ENCODE data around the gene ABI1.
"Not testable (repeated sequence)": the region's sequence is repeated elsewhere in the genome, so short reads cannot be mapped to it uniquely, and the experiment has no call there.

The ABI1 gene

DNA sequence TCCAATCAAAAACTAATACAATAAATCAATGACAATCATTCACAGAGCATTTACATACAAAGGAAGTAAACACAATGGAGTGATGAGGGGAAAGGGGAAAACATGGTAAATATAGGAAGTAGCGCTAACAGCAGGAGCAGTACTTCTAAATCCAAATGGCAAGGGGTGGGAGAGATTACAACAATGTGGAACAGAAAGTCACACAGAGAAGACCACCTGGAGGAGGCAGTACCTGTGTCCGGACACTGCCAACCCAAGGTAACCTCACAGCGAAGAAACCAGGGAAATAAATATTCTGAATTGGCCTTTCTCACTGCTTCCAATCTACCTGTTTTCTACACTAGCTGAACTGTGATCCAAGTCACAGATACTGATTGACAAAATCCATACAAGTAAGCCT lies 58.2 kb downstream of the ABI1 start:
- no peak overlapping the region for H3K4me3 Mint-ChIP-seq
- H3K27ac Mint-ChIP-seq, result no peak overlapping the region
- peaks cover 86% of the 10 kb centered on the region for H3K4me1 Mint-ChIP-seq (ENCODE audit: low read depth)
- peaks cover 21% of the 10 kb centered on the region for H3K36me3 Mint-ChIP-seq (ENCODE audit: low read depth)
- no peaks in the 10 kb centered on the region for H3K9me3 Mint-ChIP-seq
- H3K27me3 Mint-ChIP-seq, result no peaks in the 10 kb centered on the region
- DNase-seq, result no peak

DNA sequence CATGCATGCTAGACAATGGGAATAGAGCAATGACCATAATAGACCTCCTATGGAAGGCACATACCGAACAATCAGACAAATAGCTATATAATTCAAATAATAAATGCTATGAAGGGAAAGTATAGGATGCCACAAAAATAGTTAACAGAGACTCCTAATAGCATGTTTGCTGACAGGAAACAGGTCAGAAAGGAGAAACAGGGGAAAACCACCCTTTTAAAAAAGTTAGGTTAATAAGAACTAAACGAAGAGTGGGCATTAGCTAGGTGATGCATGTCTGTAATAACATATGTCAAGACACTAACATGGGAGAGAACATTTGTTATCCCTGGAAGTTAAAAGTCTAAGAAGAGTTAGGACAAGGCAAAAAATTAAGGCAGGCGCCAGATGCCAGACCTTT lies 58.9 kb downstream of the ABI1 start:
- H3K27me3 Mint-ChIP-seq, result no peaks in the 10 kb centered on the region
- DNase-seq, result no peak
- H3K4me1 Mint-ChIP-seq (ENCODE audit: low read depth), result peaks cover 82% of the 10 kb centered on the region
- no peak overlapping the region for H3K27ac Mint-ChIP-seq
- H3K9me3 Mint-ChIP-seq, result no peaks in the 10 kb centered on the region
- H3K4me3 Mint-ChIP-seq, result no peak overlapping the region
- peaks cover 17% of the 10 kb centered on the region for H3K36me3 Mint-ChIP-seq (ENCODE audit: low read depth)

DNA sequence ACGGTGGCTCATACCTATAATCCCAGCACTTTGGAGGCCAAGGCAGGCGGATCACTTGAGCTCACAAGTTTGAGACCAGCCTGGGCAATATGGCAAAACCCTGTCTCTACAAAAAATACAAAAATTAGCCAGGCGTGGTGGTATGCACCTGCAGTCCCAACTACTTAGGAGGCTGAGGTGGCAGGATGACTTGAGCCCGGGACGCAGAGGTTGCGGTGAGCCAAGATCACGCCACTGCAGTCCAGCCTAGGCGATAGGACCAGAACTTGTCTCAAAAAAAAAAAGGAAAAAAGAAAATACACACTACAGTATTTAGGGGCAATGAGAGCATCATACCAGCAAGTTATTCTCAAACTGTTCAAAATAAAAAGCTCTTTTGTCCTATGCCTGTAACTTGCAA lies 59.5 kb downstream of the ABI1 start:
- Mint-ChIP-seq H3K36me3 (ENCODE audit: low read depth) (peaks cover 19% of the 10 kb centered on the region), H3K9me3 (no peaks in the 10 kb centered on the region), H3K27ac (no peak overlapping the region), H3K27me3 (no peaks in the 10 kb centered on the region), H3K4me3 (no peak overlapping the region), H3K4me1 (ENCODE audit: low read depth) (peaks cover 77% of the 10 kb centered on the region)
- DNase-seq, result no peak

DNA sequence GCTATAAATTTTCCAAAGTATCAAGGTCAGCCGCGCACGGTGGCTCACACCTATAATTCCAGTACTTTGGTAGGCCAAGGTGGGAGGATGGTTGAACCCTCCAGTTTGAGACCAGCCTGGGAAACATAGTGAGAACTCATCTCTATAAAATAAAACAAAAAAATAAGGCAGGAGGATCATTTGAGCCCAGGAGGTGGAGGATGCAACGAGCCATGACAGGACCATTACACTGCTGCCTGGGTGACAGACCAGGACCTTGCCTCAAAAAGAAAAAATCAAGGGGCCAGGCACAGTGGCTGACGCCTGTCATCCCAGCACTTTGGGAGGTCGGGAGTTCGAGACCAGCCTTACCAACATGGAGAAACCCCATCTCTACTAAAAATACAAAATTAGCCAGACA lies 60.3 kb downstream of the ABI1 start:
- DNase-seq, result no peak
- Mint-ChIP-seq H3K9me3 (peaks cover 6% of the 10 kb centered on the region), H3K4me1 (ENCODE audit: low read depth) (peaks cover 71% of the 10 kb centered on the region), H3K36me3 (ENCODE audit: low read depth) (peaks cover 24% of the 10 kb centered on the region), H3K4me3 (no peak overlapping the region), H3K27me3 (no peaks in the 10 kb centered on the region), H3K27ac (peak overlapping the region; percentile 22)

DNA sequence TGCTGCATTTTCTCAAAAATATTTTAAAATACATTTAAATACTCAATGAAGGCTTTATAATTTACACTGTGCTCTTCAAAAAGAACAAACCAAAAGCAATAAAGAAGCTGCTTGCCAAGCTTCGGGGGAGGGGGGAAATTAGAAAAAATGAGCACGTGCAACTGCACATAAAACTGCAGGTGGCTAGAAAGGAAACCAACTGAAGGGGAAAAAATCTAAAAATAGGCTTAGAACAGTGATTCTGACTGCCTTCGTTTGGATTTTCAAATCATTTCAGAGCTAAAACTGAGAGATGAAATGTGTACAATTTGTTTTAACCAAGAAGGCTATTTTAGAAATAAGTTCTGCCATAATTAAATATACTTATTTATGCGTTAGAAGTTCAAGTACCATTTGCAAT lies 61.4 kb downstream of the ABI1 start:
- Mint-ChIP-seq H3K27ac (no peak overlapping the region), H3K9me3 (peaks cover 9% of the 10 kb centered on the region), H3K4me1 (ENCODE audit: low read depth) (peaks cover 65% of the 10 kb centered on the region), H3K36me3 (ENCODE audit: low read depth) (peaks cover 29% of the 10 kb centered on the region), H3K4me3 (peak overlapping the region; percentile 8), H3K27me3 (no peaks in the 10 kb centered on the region)
- DNase-seq, result no peak

DNA sequence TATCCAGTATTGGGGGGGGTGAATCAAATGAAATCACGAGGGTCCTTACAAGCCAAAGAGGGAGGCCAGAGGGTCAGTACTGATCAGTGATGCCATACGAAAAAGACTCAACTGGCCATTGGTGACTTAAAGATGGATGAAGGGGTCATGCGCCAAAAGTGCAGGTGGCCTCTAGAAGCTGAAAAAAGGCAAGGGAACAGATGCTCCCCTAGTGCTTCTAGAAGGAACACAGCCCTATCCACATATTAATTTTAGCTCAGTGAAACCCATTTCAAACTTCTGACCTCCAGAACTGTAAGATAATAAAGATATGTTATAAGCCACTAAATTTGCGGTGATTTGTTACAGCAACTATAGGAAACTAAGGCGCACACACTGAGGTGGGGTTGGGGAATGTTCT lies 62.5 kb downstream of the ABI1 start:
- Mint-ChIP-seq H3K9me3 (peaks cover 9% of the 10 kb centered on the region), H3K27me3 (no peaks in the 10 kb centered on the region), H3K4me1 (ENCODE audit: low read depth) (peaks cover 62% of the 10 kb centered on the region), H3K27ac (no peak overlapping the region), H3K36me3 (ENCODE audit: low read depth) (peaks cover 32% of the 10 kb centered on the region), H3K4me3 (no peak overlapping the region)
- DNase-seq, result no peak

DNA sequence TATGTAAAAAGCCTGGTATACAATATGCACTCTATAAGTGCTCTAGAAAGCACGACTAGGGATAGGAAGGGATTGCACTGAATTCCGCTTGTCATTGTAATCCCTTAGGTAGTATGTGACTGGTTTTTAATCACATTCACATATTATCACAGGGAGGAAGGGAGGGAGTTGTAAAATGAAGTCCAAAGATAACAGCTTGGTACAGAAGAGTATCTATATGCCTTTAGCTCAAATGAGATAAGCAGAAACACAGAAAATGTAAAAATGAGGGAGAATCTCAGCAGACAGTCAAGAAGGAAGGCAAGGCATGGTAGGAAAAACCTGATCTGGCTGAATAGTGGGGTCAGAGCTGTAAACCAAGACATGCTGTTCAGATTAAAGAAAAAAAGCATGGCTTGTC lies 63.4 kb downstream of the ABI1 start:
- H3K27me3 Mint-ChIP-seq, result no peaks in the 10 kb centered on the region
- peaks cover 60% of the 10 kb centered on the region for H3K4me1 Mint-ChIP-seq (ENCODE audit: low read depth)
- H3K9me3 Mint-ChIP-seq, result peaks cover 9% of the 10 kb centered on the region
- no peak for DNase-seq
- H3K4me3 Mint-ChIP-seq, result no peak overlapping the region
- H3K27ac Mint-ChIP-seq, result no peak overlapping the region
- H3K36me3 Mint-ChIP-seq (ENCODE audit: low read depth), result peaks cover 37% of the 10 kb centered on the region

DNA sequence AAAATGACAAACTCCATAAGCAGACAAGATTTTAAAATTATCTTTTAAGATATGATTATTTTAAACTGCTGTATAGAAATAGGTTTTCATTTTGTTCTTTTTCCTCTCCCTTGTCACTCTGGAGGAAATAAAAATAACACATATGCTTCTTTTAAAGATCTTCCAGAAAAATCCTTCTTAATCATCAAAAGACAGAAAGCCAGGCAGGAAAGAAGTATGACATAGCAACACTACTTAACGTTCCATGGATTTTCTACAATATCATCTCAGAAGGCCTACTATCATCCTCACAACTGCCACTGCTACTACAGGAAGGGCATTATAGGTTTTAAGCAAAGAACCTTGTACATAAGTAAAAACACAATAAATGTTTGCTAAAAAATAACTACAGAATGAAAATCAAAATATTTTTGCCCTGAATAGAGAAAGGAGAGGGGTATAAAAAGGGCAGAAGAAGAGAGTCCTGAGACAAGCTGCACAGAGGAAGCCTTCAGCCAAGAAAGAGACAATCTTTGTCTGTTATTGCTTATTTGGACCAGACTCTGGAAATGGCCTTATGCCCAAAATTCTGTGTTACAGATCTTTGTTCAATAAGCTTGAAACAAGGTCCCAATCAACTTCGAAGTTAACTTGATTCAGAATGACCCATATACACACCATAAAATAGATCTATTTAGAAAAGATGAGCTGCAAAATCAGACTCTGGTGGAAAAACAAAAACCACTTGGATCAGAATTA lies 67.8 kb downstream of the ABI1 start:
- H3K9me3 Mint-ChIP-seq, result peaks cover 9% of the 10 kb centered on the region
- peak overlapping the region; percentile 3 for H3K27ac Mint-ChIP-seq
- no peak for DNase-seq
- H3K27me3 Mint-ChIP-seq, result no peaks in the 10 kb centered on the region
- peaks cover 51% of the 10 kb centered on the region for H3K4me1 Mint-ChIP-seq (ENCODE audit: low read depth)
- H3K4me3 Mint-ChIP-seq, result no peak overlapping the region
- H3K36me3 Mint-ChIP-seq (ENCODE audit: low read depth), result peaks cover 49% of the 10 kb centered on the region

DNA sequence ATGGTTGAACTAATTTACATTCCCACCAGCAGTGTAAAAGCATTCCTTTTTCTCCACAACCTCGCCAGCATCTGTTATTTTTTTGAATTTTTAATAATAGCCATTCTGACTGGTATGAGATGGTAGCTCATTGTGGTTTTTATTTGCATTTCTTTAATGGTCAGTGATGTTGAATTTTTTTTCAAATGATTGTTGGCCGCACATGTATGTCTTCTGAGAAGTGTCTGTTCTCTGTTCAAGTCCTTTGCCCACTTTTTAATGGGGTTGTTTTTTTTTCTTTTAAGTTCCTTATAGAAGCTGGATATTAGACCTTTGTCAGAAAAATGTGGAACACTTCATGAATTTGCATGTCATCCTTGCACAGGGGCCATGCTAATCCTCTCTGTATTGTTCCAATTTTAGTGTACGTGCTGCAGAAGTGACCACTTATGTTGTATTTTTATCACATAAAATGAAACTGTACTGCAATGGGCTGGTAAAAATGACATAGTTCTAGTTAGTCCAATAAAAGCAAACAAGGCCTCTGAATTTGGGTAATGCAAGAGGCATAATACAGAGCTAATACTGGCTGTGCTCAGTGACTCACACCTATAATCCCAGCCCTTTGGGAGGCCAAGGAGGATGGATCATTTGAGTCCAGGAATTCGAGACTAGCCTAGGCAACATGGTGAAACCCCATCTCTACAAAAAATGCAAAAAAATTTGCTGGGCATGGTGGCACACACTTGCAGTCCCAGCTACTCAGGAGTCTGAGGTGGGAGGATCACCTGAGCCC lies 70.3 kb downstream of the ABI1 start:
- peaks cover 2% of the 10 kb centered on the region for H3K9me3 Mint-ChIP-seq
- no peak for DNase-seq
- H3K27me3 Mint-ChIP-seq, result no peaks in the 10 kb centered on the region
- H3K4me1 Mint-ChIP-seq (ENCODE audit: low read depth), result peaks cover 60% of the 10 kb centered on the region
- no peak overlapping the region for H3K4me3 Mint-ChIP-seq
- peak overlapping the region; percentile 14 for H3K27ac Mint-ChIP-seq
- H3K36me3 Mint-ChIP-seq (ENCODE audit: low read depth), result peaks cover 59% of the 10 kb centered on the region

DNA sequence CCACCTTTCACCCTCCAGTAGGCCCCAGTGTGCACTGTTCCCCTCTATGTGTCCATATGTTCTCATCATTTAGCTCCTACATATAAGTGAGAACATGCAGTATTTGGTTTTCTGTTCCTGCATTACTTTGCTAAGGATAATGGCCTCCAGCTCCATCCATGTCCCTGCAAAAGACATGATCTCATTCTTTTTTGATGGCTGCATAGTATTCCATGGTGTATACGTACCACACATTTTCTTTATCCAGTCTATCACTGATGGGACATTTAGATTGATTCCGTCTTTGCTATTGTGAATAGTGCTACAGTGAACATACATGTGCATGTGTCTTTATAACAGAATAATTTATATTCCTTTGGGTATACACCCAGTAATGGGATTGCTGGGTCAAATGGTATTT lies 71.0 kb downstream of the ABI1 start:
- not testable (repeated sequence) for H3K27me3 Mint-ChIP-seq, H3K9me3 Mint-ChIP-seq, H3K4me3 Mint-ChIP-seq, DNase-seq
- H3K36me3 Mint-ChIP-seq (ENCODE audit: low read depth), result peaks cover 60% of the 10 kb centered on the region
- peak overlapping the region; percentile 28 for H3K27ac Mint-ChIP-seq
- peaks cover 63% of the 10 kb centered on the region for H3K4me1 Mint-ChIP-seq (ENCODE audit: low read depth)

DNA sequence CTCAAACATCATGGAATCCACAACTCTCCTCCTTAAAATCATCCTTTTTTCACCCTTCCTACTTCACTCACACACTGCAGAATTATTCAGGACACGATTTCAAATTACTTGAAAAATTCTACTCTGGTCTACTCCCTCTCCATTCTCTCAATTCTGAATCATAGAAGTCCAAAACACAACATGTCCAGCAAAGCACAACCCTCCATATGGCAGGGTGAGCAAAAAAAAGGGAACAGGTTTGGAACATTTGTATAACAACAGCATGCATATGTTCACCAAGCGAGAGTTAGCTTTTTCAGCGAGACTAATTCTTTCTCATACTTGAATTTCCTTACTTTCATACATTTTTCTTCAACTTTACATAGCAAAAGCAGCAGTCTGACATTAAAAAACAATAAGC lies 73.4 kb downstream of the ABI1 start:
- H3K27me3 Mint-ChIP-seq, result no peaks in the 10 kb centered on the region
- DNase-seq, result no peak
- H3K9me3 Mint-ChIP-seq, result no peaks in the 10 kb centered on the region
- no peak overlapping the region for H3K4me3 Mint-ChIP-seq
- no peak overlapping the region for H3K27ac Mint-ChIP-seq
- peaks cover 54% of the 10 kb centered on the region for H3K36me3 Mint-ChIP-seq (ENCODE audit: low read depth)
- H3K4me1 Mint-ChIP-seq (ENCODE audit: low read depth), result peaks cover 73% of the 10 kb centered on the region

DNA sequence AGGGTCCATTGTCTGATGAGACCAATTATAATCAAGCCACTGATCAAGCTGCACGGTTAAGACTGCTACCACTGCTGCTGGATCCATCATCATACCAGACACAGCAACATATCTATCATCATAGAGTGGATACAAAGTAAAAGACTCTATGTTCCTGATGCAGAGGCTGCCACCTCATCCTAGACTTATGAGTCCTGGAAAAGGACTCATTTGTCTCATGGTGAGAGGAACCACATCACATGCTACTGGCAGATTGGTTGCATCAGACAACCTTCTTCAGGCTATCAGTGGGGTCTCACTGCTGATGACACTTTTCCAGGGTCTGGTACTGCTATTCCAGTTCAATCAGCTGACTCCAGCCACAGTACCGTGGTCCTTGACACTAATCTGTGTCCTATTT lies 79.0 kb downstream of the ABI1 start:
- peaks cover 22% of the 10 kb centered on the region for H3K36me3 Mint-ChIP-seq (ENCODE audit: low read depth)
- DNase-seq, result no peak
- peaks cover 90% of the 10 kb centered on the region for H3K4me1 Mint-ChIP-seq (ENCODE audit: low read depth)
- no peaks in the 10 kb centered on the region for H3K27me3 Mint-ChIP-seq
- no peaks in the 10 kb centered on the region for H3K9me3 Mint-ChIP-seq
- peak overlapping the region; percentile 88 for H3K27ac Mint-ChIP-seq
- no peak overlapping the region for H3K4me3 Mint-ChIP-seq

DNA sequence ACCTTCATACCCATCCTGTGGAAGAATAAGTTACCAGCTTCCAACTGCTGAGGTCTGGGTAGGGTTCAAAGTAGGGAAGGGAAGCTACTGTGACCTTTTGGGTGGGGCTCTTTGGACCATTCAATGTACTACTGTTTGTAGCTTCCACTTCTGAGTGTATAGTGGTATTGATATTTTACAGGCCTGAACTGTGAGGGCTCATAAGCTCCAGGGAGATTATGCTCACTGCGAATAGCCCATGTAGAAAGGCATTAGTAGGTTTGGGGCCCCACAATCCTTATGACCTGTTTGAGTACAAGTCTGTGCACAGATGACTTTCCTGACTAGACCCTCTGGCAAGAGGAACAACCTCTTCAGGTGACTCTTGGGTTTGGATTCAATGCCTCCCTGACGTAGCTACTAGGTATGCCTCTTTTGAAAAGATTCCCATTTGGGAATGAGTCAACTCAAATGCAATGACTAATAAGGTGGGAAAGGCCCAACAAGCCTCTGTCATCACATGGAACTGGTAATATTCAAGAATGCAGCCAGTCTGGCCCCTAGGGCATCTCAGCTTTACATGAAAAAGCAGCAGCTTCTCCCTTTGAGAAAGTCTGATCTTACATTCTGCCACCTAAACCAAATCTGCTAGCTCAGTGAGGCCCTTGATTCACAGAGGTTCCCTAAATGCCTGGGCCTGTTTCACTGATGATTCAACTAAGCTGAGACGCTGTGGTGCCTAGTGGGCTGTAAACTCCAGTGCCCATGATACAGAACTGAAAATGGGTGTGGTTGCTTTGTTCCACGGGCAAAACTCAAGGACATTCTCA lies 79.8 kb downstream of the ABI1 start:
- peaks cover 90% of the 10 kb centered on the region for H3K4me1 Mint-ChIP-seq (ENCODE audit: low read depth)
- H3K27me3 Mint-ChIP-seq, result no peaks in the 10 kb centered on the region
- peak overlapping the region; percentile 88 for H3K27ac Mint-ChIP-seq
- H3K9me3 Mint-ChIP-seq, result no peaks in the 10 kb centered on the region
- H3K36me3 Mint-ChIP-seq (ENCODE audit: low read depth), result peaks cover 20% of the 10 kb centered on the region
- H3K4me3 Mint-ChIP-seq, result no peak overlapping the region
- DNase-seq, result no peak

DNA sequence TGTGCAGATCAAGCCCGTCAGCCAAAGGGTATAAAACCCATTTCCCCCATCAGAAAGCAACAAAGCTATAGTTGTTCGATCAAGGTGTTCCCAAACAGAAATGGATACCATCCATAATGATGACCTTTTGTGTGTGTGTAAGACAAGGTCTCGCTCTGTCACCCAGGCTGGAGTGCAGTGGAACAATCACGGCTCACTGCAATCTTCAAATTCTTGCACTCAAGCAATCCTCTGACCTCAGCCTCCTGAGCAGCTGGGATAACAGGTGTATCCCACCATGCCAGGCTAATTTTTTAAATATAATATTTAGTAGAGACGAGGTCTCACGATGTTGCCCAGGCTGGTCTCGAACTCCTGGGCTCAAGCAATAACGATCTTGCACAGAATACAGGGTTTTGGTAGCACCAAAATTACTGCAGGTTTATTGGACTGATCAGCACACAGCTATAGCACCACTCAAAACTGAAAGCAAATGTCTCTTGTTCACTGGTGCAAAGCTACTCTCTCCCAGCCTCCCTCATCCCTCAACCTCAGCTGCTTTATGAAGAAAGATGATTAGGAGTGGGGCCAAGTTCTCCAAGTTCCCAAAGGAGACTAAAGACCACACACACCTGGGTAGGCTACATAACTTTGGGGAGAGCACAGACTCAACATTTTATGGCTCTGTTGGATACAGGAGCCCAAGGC lies 80.5 kb downstream of the ABI1 start:
- Mint-ChIP-seq H3K36me3 (ENCODE audit: low read depth) (peaks cover 21% of the 10 kb centered on the region), H3K4me3 (no peak overlapping the region)
- no peak for DNase-seq

More for the DNA sequence above, 80.5 kb downstream of the ABI1 start:
- no peaks in the 10 kb centered on the region for H3K9me3 Mint-ChIP-seq
- peak overlapping the region; percentile 88 for H3K27ac Mint-ChIP-seq
- H3K4me1 Mint-ChIP-seq (ENCODE audit: low read depth), result peaks cover 91% of the 10 kb centered on the region
- no peaks in the 10 kb centered on the region for H3K27me3 Mint-ChIP-seq

Data from activated T-cell treated with anti-CD3 and anti-CD28 coated beads, Interleukin-2, amount 50 U/mL, for 24 hours (primary cell).